ENCODE measurements around the gene DENND2C.

DENND2C gene

DNA sequence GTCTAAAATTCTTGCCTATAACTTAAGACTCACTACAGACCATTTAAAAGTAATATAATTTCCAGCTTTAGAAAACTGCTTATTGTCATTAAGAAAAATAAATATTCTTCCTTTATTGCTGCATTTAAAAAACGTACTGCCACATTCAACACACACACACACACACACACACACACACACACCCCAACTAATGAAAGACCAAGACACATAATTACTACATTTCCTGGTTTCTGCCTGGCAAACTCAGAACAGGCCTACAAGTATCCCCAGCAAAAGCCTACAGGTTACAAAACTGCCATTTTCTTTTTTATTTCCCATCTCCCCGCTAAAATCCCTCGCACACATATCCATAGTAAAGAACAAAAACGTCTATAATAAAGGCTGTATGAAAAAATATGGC is 1.5 kb downstream of the DENND2C start:
- TF ChIP-seq, protein P1, sequence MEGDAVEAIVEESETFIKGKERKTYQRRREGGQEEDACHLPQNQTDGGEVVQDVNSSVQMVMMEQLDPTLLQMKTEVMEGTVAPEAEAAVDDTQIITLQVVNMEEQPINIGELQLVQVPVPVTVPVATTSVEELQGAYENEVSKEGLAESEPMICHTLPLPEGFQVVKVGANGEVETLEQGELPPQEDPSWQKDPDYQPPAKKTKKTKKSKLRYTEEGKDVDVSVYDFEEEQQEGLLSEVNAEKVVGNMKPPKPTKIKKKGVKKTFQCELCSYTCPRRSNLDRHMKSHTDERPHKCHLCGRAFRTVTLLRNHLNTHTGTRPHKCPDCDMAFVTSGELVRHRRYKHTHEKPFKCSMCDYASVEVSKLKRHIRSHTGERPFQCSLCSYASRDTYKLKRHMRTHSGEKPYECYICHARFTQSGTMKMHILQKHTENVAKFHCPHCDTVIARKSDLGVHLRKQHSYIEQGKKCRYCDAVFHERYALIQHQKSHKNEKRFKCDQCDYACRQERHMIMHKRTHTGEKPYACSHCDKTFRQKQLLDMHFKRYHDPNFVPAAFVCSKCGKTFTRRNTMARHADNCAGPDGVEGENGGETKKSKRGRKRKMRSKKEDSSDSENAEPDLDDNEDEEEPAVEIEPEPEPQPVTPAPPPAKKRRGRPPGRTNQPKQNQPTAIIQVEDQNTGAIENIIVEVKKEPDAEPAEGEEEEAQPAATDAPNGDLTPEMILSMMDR (conservative IDR thresholded peaks at IDR 0.05; ENCODE audit: low read depth, low read length) = no peak
- H3K4me3 ChIP-seq (ENCODE audit: low read length) = no peak overlapping the region
- no peak for DNase-seq (ENCODE audit: low read depth)

DNA sequence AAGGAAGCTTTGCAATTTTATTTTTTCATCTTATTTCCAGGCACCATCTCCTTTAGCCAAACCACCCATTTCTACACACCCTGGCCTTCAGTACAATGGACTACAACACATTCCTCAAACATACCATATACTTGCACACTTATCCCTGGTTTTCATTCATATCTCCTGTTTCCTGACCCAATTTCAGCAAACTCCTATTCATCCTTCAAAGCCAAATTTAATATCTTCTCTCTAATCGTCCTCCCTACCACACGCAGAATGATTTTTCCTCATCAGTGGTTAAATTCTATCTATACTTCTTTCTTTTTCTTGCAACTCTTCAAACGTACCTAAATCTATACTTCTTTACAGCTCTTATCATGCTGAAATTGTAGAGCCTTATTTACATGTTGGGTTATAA is 2.9 kb downstream of the DENND2C start:
- DNase-seq (ENCODE audit: low read depth) = no peak
- TF ChIP-seq, protein P1 (conservative IDR thresholded peaks at IDR 0.05; ENCODE audit: low read depth, low read length) = no peak
- no peak overlapping the region for H3K4me3 ChIP-seq (ENCODE audit: low read length)

DNA sequence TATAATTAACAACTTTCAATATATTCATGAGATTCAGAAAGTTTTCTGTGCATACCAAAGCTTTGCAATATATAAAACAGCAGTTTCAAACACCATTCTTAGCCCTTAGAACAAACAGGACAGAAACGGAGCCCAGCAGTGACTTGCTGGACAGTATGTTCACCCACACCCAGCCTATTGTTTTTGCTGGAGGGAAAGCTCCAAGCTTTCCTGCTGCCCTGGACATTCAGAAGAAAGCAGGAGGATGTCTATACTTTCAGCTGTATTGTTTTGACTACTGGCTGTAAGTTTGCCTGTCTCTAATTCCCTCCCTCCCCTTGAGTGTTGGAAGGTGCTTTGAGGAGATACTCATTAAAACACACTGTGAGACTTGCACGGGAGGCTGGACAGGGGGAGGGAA is 9.6 kb downstream of the DENND2C start:
- TF ChIP-seq, protein P1 (conservative IDR thresholded peaks at IDR 0.05; ENCODE audit: low read depth, low read length) = no peak
- H3K4me3 ChIP-seq (ENCODE audit: low read length) = no peak overlapping the region
- no peak for DNase-seq (ENCODE audit: low read depth)

DNA sequence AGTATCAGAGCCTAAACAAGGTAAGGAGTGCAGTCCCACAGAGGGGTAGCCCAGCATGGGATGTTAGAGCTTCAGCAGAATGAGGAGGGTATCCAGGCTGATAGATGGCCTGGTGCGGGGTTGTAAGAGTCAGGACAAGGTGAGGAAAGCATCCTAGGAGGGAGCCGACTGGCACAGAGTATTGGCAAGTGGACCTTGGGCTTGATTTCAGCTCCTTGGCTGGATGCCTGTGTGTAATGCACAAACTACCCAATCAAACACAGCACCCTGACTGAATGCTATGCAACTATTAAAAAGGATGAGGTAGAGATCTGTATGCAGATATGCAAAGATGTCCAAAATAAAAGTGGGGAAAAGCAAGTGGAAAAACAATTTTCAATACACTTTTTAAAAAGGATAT is 18.0 kb downstream of the DENND2C start:
- DNase-seq (ENCODE audit: low read depth) = no peak
- TF ChIP-seq, protein P1 (conservative IDR thresholded peaks at IDR 0.05; ENCODE audit: low read depth, low read length) = no peak
- no peak overlapping the region for H3K4me3 ChIP-seq (ENCODE audit: low read length)

DNA sequence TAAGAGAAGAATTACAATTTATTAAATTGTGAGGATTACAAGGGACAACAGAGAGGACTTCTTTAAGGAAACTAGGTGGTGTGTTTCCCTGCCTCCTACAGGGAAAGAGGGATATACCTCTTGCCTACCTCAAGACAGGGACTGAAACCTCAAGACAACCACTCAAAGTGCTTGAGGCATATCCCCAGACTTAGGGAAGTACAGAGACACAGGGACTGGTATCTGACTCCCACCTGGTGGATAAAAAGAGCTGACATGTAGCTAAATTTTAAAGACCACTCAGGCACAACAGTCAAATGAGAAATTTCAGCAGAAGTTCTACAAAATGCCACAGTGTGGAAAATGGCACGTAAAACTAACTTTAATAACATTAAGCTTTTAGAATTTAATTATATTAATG is 21.3 kb downstream of the DENND2C start:
- H3K4me3 ChIP-seq (ENCODE audit: low read length) = no peak overlapping the region
- DNase-seq (ENCODE audit: low read depth) = no peak
- TF ChIP-seq, protein P1 (conservative IDR thresholded peaks at IDR 0.05; ENCODE audit: low read depth, low read length) = no peak

DNA sequence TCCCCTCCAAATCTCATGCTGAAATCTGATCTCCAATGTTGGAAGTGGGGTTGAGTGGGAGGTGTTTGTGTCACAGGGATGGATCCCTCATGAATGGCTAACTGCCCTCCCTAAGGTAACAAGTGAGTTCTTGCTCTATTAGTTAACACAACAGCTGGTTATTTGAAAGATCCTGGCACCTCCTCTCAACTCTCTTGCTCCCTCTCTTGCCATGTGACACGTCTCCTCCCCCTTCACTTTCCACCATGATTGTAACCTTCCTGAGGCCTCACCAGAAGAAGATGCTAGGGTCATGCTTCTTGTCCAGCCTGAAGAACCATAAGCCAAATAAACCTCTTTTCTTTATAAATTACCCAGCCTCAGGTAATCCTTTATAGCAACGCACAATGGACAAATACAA is 28.5 kb downstream of the DENND2C start:
- DNase-seq (ENCODE audit: low read depth) = no peak
- H3K4me3 ChIP-seq (ENCODE audit: low read length) = no peak overlapping the region
- TF ChIP-seq, protein P1 (conservative IDR thresholded peaks at IDR 0.05; ENCODE audit: low read depth, low read length) = no peak

DNA sequence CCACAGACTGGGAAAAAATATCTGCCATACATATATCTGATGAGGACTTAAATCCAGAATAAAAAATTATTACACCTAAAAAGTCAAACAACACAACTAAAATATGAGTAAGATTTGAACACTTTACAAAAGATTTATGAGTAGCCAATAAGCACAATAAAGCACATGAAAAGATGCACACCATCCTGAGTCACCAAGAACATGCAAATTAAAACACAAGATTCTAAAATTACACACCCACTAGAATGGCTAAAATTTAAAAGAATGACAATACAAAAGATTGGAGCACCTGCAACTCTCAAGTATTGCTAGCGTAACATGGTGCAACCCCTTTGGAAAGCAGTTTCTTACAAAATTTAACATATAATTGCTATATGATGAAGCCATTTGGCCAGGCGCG is 30.9 kb downstream of the DENND2C start:
- TF ChIP-seq, protein P1 (conservative IDR thresholded peaks at IDR 0.05; ENCODE audit: low read depth, low read length) = no peak

More for the DNA sequence above, 30.9 kb downstream of the DENND2C start:
- no peak overlapping the region for H3K4me3 ChIP-seq (ENCODE audit: low read length)
- DNase-seq (ENCODE audit: low read depth) = no peak

All from retinal pigment epithelial cell (primary cell).